VCaP (cell line): ENCODE results near the gene NEUROG2.

Experiments
- H3K27ac ChIP-seq: fragments of 450-650 bp; 2 replicates; pipeline ENCODE4 v1.5.1; 2017
- TF ChIP-seq, protein P1 (sequence below): fragments of 450-650 bp; conservative IDR thresholded peaks from 2 replicates; pipeline ENCODE4 v1.5.1; 2017; ENCODE audit warnings: mild to moderate bottlenecking, moderate library complexity

The NEUROG2 gene

DNA sequence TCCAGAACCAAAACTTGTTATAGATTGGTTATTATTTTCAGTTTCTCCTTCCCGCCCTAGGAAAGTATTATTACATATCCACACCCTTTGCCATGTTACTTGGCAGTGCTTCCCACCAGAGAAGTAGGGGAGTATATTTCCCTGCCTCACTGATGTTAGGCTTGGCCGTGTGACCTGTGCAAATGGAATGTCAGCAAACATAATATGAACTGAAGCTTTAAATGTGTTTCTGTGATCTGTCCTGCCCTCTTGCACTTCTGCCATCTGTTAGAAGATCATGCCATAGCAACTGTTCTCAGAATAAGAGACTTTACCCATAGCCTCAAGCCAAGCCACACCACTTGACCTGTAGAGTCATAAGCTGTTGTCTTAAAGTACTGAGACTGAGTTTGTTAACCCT is 36.7 kb upstream of the NEUROG2 start:
- H3K27ac ChIP-seq = no peak overlapping the region
- TF ChIP-seq, protein P1, sequence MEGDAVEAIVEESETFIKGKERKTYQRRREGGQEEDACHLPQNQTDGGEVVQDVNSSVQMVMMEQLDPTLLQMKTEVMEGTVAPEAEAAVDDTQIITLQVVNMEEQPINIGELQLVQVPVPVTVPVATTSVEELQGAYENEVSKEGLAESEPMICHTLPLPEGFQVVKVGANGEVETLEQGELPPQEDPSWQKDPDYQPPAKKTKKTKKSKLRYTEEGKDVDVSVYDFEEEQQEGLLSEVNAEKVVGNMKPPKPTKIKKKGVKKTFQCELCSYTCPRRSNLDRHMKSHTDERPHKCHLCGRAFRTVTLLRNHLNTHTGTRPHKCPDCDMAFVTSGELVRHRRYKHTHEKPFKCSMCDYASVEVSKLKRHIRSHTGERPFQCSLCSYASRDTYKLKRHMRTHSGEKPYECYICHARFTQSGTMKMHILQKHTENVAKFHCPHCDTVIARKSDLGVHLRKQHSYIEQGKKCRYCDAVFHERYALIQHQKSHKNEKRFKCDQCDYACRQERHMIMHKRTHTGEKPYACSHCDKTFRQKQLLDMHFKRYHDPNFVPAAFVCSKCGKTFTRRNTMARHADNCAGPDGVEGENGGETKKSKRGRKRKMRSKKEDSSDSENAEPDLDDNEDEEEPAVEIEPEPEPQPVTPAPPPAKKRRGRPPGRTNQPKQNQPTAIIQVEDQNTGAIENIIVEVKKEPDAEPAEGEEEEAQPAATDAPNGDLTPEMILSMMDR = no peak

DNA sequence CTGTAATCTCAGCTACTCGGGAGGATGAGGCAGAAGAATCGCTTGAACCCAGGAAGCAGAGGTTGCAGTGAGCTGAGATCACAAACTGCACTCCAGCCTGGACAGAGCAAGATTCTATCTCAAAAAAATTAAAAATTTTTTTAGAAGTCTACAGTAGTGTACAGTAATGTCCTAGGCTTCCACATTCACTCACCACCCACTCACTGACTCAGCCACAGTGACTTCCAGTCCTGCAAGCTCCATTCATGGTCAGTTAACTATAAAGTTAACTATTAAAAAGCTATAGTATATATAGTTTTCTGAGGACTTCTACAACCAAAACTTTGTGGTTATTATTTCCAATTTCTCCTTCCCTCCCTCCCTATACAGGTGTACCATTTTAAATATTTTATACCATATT is 34.7 kb upstream of the NEUROG2 start:
- no peak overlapping the region for H3K27ac ChIP-seq
- TF ChIP-seq, protein P1 = no peak

DNA sequence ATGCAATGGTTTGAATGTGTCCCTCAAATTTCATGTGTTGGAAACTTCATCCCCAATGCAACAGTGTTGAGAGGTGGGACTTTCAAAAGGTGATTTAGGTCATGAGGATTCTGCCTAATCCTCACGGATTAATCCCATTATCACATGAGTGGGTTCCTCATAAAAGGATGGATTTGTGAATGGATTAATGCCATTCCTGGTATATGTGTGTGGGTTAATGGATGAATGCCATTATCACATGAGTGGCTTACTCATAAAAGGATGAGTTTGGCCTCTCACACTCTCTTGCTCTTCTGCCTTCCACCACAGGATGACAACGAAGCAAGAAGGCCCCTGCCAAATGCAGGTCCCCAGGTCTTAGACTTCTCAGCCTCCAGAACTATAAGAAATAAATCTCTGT is 30.5 kb upstream of the NEUROG2 start:
- TF ChIP-seq, protein P1 = no peak
- H3K27ac ChIP-seq = no peak overlapping the region

DNA sequence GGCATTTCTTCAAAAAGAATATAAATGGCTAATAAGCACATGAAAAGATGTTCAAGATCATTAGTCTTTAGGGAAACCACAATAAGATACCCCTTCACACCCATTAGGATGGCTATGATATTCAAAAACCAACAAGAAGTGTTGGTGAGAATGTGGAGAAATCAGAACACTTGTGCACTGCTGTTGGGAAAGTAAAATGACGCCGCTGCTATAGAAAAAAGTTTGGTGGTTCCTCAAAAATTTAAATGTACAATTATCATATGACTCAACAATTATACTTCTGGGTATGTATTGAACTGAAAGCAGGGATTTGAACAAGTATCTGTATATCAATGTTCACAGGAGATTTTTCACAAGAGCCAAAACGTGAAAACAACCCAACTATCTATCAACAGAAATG is 29.4 kb upstream of the NEUROG2 start:
- H3K27ac ChIP-seq = no peak overlapping the region
- TF ChIP-seq, protein P1 = no peak

DNA sequence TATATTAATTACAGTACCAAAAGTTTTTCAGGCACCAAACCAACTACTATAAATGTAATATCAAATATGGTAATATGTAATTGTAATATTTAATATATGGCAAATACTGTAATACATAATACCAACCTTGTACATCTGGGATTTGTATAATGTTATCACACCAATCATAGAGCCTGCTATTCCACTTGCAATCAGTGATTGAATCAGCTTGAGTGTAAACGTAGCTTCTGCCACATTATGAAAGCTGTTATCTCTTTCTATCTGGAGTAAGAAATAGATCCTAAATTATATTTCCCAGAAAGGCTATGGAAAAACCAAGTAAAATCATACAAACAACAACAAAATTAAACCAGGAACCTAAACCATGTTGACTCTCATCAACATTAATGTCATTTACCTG is 24.7 kb upstream of the NEUROG2 start:
- TF ChIP-seq, protein P1 = no peak
- H3K27ac ChIP-seq = no peak overlapping the region

DNA sequence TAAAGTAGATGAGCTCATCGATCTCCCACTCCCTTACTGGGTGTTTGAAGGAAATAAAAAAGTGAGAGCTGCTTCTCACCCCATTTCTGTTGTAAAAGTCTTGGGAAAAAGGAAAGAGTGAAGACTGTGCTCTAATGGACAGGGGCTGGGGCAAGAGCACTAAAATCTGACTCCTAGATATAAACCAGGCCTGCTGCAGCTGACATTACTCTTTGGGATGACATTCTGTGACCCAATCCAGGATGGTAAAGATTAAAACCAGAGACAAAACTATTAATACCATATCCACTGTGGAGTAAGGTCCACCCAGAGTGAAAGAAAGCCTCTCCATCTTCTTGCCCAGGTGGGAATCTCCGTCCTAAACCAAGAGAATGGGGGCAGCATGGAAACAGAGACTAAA is 20.1 kb upstream of the NEUROG2 start:
- no peak overlapping the region for H3K27ac ChIP-seq
- TF ChIP-seq, protein P1 = no peak

DNA sequence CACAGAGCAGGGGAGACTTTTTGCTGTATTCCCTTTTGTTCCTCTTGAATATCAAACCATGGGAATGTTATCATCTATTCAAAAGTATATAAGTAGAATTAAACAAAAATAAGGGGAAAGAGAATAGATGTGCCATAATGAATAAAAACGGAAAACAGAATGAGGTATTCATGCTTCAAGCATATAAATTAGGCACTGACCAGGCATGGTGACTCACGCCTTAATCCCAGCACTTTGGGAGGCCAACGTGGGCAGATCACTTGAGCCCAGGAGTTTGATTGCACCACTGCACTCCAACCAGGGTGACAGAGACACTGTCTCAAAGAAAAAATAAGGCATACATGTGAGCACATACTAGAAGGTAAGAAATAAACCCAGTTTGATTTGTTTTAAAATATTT is 16.3 kb upstream of the NEUROG2 start:
- H3K27ac ChIP-seq = no peak overlapping the region
- TF ChIP-seq, protein P1 = no peak

DNA sequence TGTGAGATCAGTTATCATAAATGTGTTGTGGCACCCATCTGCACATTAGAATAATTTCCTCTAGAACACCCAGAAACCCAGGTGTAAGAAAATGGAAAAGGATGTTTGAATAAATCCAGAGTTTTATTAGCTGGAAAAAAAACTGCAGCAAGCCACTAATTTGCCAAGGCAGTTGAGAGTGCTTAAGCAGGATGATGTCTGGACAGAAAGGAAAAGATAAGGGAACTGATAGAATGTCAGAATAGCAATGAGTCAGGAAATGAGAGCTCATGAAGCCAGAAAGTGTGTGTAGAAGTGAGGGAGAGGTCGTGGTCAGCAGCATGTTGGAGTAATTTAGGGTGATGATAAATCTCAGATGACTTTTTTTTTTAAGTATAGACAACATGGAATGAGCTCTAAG is 15.2 kb upstream of the NEUROG2 start:
- TF ChIP-seq, protein P1 = no peak

More for the DNA sequence above, 15.2 kb upstream of the NEUROG2 start:
- no peak overlapping the region for H3K27ac ChIP-seq
